HFFc6 (cell line): ENCODE data around the gene XPNPEP2. TPM values are rescaled to one million over a fixed set of nuclear protein-coding genes. Genes with fewer than 3 reads are reported as not detected.

ENCODE experiments used
- DNase-seq: peaks from one replicate; pipeline ENCODE4 v3.0.0-alpha.2; 2018
- H3K27ac Mint-ChIP-seq: 2 replicates; pipeline ENCODE4 v1.8.0; 2020; ENCODE audit warnings: mild to moderate bottlenecking, mixed read lengths
- H3K27me3 Mint-ChIP-seq: 2 replicates; pipeline ENCODE4 v1.8.0; 2021; ENCODE audit warnings: mild to moderate bottlenecking, moderate library complexity, mixed read lengths; ENCODE audit not compliant: insufficient read depth
- H3K36me3 Mint-ChIP-seq: 2 replicates; pipeline ENCODE4 v1.8.0; 2021; ENCODE audit warnings: low read depth, mixed read lengths
- H3K4me1 Mint-ChIP-seq: 2 replicates; pipeline ENCODE4 v1.8.0; 2020; ENCODE audit warnings: low read depth, mixed read lengths
- H3K4me3 Mint-ChIP-seq: 2 replicates; pipeline ENCODE4 v1.8.0; 2020; ENCODE audit warnings: mild to moderate bottlenecking, moderate library complexity, mixed read lengths
- H3K9me3 Mint-ChIP-seq: 2 replicates; pipeline ENCODE4 v1.8.0; 2020; ENCODE audit warnings: mild to moderate bottlenecking, mixed read lengths
- CTCF ChIP-seq: fragments of 200-600 bp; sonication (generic); IDR thresholded peaks from 2 replicates; pipeline ENCODE4 v1.5.0; 2021; ENCODE audit warnings: antibody characterized with exemption, mild to moderate bottlenecking
- total RNA-seq, 6 experiments: library from RNA; stranded (reverse); fragmentation: NEBNext Ultra II Directional; extraction: Animal tissue kit (Norgen Biotek cat#: 25700); gene quantifications; 2 replicates in 1 of 6; 3 replicates in 5 of 6; pipeline ENCODE4 v1.2.3, GENCODE V29; 2021

Gene XPNPEP2
- total RNA-seq, 6 experiments from 2014 or later: not detected

GRCh38 chrX:129719931-129720530 lies 18.7 kb upstream of the XPNPEP2 start:
- Mint-ChIP-seq H3K27me3 (peaks cover 13% of the 10 kb centered on the region), H3K36me3 (no peaks in the 10 kb centered on the region), H3K4me1 (no peaks in the 10 kb centered on the region), H3K27ac (no peak overlapping the region), H3K9me3 (no peaks in the 10 kb centered on the region), H3K4me3 (no peak overlapping the region)
- no peak for DNase-seq
- no peak for TF ChIP-seq CTCF

- H3K9me3 Mint-ChIP-seq: no peaks in the 10 kb centered on the region
- peaks cover 13% of the 10 kb centered on the region for H3K27me3 Mint-ChIP-seq
- H3K27ac Mint-ChIP-seq: no peak overlapping the region
- no peak for DNase-seq
- no peak overlapping the region for H3K4me3 Mint-ChIP-seq
- no peak for TF ChIP-seq CTCF
- no peaks in the 10 kb centered on the region for H3K4me1 Mint-ChIP-seq
- H3K36me3 Mint-ChIP-seq: no peaks in the 10 kb centered on the region
These were observed 18.0 kb upstream of the XPNPEP2 start for GRCh38 chrX:129720741-129721140.

- Mint-ChIP-seq H3K4me3 (no peak overlapping the region), H3K4me1 (no peaks in the 10 kb centered on the region), H3K9me3 (no peaks in the 10 kb centered on the region), H3K27me3 (peaks cover 12% of the 10 kb centered on the region), H3K36me3 (no peaks in the 10 kb centered on the region), H3K27ac (no peak overlapping the region)
- no peak for DNase-seq
- no peak for TF ChIP-seq CTCF
These were observed 17.4 kb upstream of the XPNPEP2 start for GRCh38 chrX:129721414-129721813.

- no peak overlapping the region for H3K4me3 Mint-ChIP-seq
- no peaks in the 10 kb centered on the region for H3K36me3 Mint-ChIP-seq
- H3K4me1 Mint-ChIP-seq: no peaks in the 10 kb centered on the region
- H3K9me3 Mint-ChIP-seq: no peaks in the 10 kb centered on the region
- H3K27me3 Mint-ChIP-seq: peaks cover 12% of the 10 kb centered on the region
- DNase-seq: no peak
- H3K27ac Mint-ChIP-seq: no peak overlapping the region
- TF ChIP-seq CTCF: no peak
These were observed 16.9 kb upstream of the XPNPEP2 start for GRCh38 chrX:129721870-129722269.

GRCh38 chrX:129723511-129723910 lies 15.3 kb upstream of the XPNPEP2 start:
- Mint-ChIP-seq H3K4me3 (no peak overlapping the region), H3K36me3 (no peaks in the 10 kb centered on the region), H3K4me1 (no peaks in the 10 kb centered on the region), H3K9me3 (no peaks in the 10 kb centered on the region), H3K27ac (no peak overlapping the region), H3K27me3 (peaks cover 14% of the 10 kb centered on the region)
- TF ChIP-seq CTCF: no peak
- no peak for DNase-seq

- H3K9me3 Mint-ChIP-seq: no peaks in the 10 kb centered on the region
- peaks cover 14% of the 10 kb centered on the region for H3K27me3 Mint-ChIP-seq
- H3K27ac Mint-ChIP-seq: no peak overlapping the region
- H3K36me3 Mint-ChIP-seq: no peaks in the 10 kb centered on the region
- no peak overlapping the region for H3K4me3 Mint-ChIP-seq
- no peaks in the 10 kb centered on the region for H3K4me1 Mint-ChIP-seq
- no peak for TF ChIP-seq CTCF
- no peak for DNase-seq
These were observed 14.0 kb upstream of the XPNPEP2 start for GRCh38 chrX:129724754-129725153.
